ENCODE results near the gene SCGB1A1. TPM values are rescaled to one million over a fixed set of nuclear protein-coding genes. Genes with fewer than 3 reads are reported as not detected.

SCGB1A1 gene
- total RNA-seq, 1 donor from 2014 or later = 0.72 TPM

- no peak overlapping the region for H3K27ac Mint-ChIP-seq (ENCODE audit: unreplicated experiment)
- H3K4me3 Mint-ChIP-seq (ENCODE audit: unreplicated experiment) = no peak overlapping the region
- H3K27me3 Mint-ChIP-seq (ENCODE audit: unreplicated experiment) = no peaks in the 10 kb centered on the region
These were observed 39.6 kb downstream of the SCGB1A1 start for GRCh38 chr11:62458212-62459002.

GRCh38 chr11:62459080-62459479 is 40.2 kb downstream of the SCGB1A1 start:
- Mint-ChIP-seq H3K27ac (ENCODE audit: unreplicated experiment) (no peak overlapping the region), H3K36me3 (ENCODE audit: low read depth, unreplicated experiment) (no peaks in the 10 kb centered on the region), H3K9me3 (ENCODE audit: unreplicated experiment) (no peaks in the 10 kb centered on the region), H3K4me1 (ENCODE audit: unreplicated experiment) (peaks cover 5% of the 10 kb centered on the region), H3K4me3 (ENCODE audit: unreplicated experiment) (no peak overlapping the region), H3K27me3 (ENCODE audit: unreplicated experiment) (no peaks in the 10 kb centered on the region)
- TF ChIP-seq, protein P1, sequence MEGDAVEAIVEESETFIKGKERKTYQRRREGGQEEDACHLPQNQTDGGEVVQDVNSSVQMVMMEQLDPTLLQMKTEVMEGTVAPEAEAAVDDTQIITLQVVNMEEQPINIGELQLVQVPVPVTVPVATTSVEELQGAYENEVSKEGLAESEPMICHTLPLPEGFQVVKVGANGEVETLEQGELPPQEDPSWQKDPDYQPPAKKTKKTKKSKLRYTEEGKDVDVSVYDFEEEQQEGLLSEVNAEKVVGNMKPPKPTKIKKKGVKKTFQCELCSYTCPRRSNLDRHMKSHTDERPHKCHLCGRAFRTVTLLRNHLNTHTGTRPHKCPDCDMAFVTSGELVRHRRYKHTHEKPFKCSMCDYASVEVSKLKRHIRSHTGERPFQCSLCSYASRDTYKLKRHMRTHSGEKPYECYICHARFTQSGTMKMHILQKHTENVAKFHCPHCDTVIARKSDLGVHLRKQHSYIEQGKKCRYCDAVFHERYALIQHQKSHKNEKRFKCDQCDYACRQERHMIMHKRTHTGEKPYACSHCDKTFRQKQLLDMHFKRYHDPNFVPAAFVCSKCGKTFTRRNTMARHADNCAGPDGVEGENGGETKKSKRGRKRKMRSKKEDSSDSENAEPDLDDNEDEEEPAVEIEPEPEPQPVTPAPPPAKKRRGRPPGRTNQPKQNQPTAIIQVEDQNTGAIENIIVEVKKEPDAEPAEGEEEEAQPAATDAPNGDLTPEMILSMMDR (IDR thresholded peaks at IDR 0.05; ENCODE audit: unreplicated experiment) = no peak
- no peak for DNase-seq (ENCODE audit: low spot score)

More at GRCh38 chr11:62458212-62459002, 39.6 kb downstream of the SCGB1A1 start:
- no peaks in the 10 kb centered on the region for H3K9me3 Mint-ChIP-seq (ENCODE audit: unreplicated experiment)
- TF ChIP-seq, protein P1 (IDR thresholded peaks at IDR 0.05; ENCODE audit: unreplicated experiment) = no peak
- peaks cover 4% of the 10 kb centered on the region for H3K4me1 Mint-ChIP-seq (ENCODE audit: unreplicated experiment)
- DNase-seq (ENCODE audit: low spot score) = no peak
- H3K36me3 Mint-ChIP-seq (ENCODE audit: low read depth, unreplicated experiment) = no peaks in the 10 kb centered on the region

DNA sequence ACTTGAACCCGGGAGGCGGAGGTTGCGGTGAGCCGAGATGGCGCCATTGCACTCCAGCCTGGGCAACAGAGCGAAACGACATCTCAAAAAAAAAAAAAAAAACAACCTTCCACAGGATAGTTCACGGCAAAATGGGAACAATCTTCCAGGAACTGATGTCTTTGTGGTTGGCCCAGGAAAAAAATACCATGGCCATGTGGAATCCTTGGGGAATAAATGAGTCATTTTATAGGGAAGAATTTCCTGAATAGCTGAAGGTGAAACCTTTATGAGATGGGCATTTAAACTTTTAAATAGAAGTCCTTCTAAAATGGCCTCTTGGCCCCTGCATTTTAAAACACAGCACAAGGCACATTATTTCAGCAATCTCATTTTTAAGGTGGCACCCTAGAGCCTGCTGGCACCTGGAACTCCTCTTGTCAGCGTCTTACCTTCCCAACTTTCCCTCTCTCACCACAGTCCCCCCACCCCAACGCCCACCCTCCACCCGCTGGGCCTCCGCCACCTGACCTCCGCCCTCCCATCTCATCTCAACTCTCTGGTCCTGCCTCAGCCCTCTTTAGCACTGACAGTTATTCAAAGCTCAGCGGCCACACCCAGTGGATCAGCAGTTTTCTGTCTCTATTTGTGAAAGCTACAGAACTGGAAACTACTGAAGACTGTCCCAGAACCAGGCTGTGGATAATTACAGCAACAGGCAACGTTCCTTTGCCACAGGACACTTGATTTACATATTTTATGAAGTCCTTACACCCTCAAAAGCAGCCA is 43.1 kb downstream of the SCGB1A1 start:
- H3K4me3 Mint-ChIP-seq (ENCODE audit: unreplicated experiment) = no peak overlapping the region
- peaks cover 5% of the 10 kb centered on the region for H3K36me3 Mint-ChIP-seq (ENCODE audit: low read depth, unreplicated experiment)
- no peak for DNase-seq (ENCODE audit: low spot score)
- TF ChIP-seq, protein P1 (IDR thresholded peaks at IDR 0.05; ENCODE audit: unreplicated experiment) = no peak
- H3K9me3 Mint-ChIP-seq (ENCODE audit: unreplicated experiment) = peaks cover 5% of the 10 kb centered on the region
- H3K27me3 Mint-ChIP-seq (ENCODE audit: unreplicated experiment) = peaks cover 2% of the 10 kb centered on the region
- H3K27ac Mint-ChIP-seq (ENCODE audit: unreplicated experiment) = no peak overlapping the region
- peaks cover 16% of the 10 kb centered on the region for H3K4me1 Mint-ChIP-seq (ENCODE audit: unreplicated experiment)

GRCh38 chr11:62462508-62462892 is 43.7 kb downstream of the SCGB1A1 start:
- no peak overlapping the region for H3K4me3 Mint-ChIP-seq (ENCODE audit: unreplicated experiment)
- TF ChIP-seq, protein P1 (IDR thresholded peaks at IDR 0.05; ENCODE audit: unreplicated experiment) = no peak
- no peak for DNase-seq (ENCODE audit: low spot score)
- H3K36me3 Mint-ChIP-seq (ENCODE audit: low read depth, unreplicated experiment) = peaks cover 5% of the 10 kb centered on the region
- H3K27me3 Mint-ChIP-seq (ENCODE audit: unreplicated experiment) = peaks cover 2% of the 10 kb centered on the region
- H3K27ac Mint-ChIP-seq (ENCODE audit: unreplicated experiment) = no peak overlapping the region
- H3K4me1 Mint-ChIP-seq (ENCODE audit: unreplicated experiment) = peaks cover 20% of the 10 kb centered on the region
- H3K9me3 Mint-ChIP-seq (ENCODE audit: unreplicated experiment) = peaks cover 5% of the 10 kb centered on the region

GRCh38 chr11:62463121-62463542 is 44.3 kb downstream of the SCGB1A1 start:
- DNase-seq (ENCODE audit: low spot score) = no peak
- peaks cover 5% of the 10 kb centered on the region for H3K9me3 Mint-ChIP-seq (ENCODE audit: unreplicated experiment)
- H3K4me3 Mint-ChIP-seq (ENCODE audit: unreplicated experiment) = no peak overlapping the region
- H3K27me3 Mint-ChIP-seq (ENCODE audit: unreplicated experiment) = peaks cover 2% of the 10 kb centered on the region
- TF ChIP-seq, protein P1 (IDR thresholded peaks at IDR 0.05; ENCODE audit: unreplicated experiment) = no peak
- H3K4me1 Mint-ChIP-seq (ENCODE audit: unreplicated experiment) = peaks cover 24% of the 10 kb centered on the region
- H3K36me3 Mint-ChIP-seq (ENCODE audit: low read depth, unreplicated experiment) = peaks cover 5% of the 10 kb centered on the region
- H3K27ac Mint-ChIP-seq (ENCODE audit: unreplicated experiment) = no peak overlapping the region

All from endothelial cell (in vitro differentiated cells).